DND-41 (cell line): Measurements from ENCODE around the gene PPP1R1C.

Source experiments
- ATAC-seq: fragments of 200-7000 bp; cut with Tn5 transposase; 3 replicates; pipeline ENCODE4 v1.9.1; 2021; ENCODE audit warnings: low read depth; ENCODE audit not compliant: insufficient read depth
- DNase-seq: peaks from one replicate; pipeline ENCODE4 v3.0.0-alpha.2; 2020
- H2AFZ ChIP-seq: 2 replicates; pipeline ENCODE4 v1.6.0; 2012; ENCODE audit warnings: low read depth, low read length
- H3K27ac ChIP-seq: 2 replicates; pipeline ENCODE4 v1.5.1; 2012; ENCODE audit warnings: low read length, inconsistent platforms
- H3K27me3 ChIP-seq: fragments of 200-600 bp; sonication (generic); 2 replicates; pipeline ENCODE4 v1.6.0; 2012; ENCODE audit warnings: low read length, mild to moderate bottlenecking, inconsistent platforms; ENCODE audit not compliant: insufficient read depth, poor library complexity
- H3K36me3 ChIP-seq: 2 replicates; pipeline ENCODE4 v1.5.1; 2012; ENCODE audit warnings: low read length, inconsistent platforms; ENCODE audit not compliant: insufficient read depth
- H3K4me1 ChIP-seq: 2 replicates; pipeline ENCODE4 v1.5.1; 2012; ENCODE audit warnings: mild to moderate bottlenecking, low read length; ENCODE audit not compliant: insufficient read depth
- H3K4me2 ChIP-seq: 2 replicates; pipeline ENCODE4 v1.6.0; 2012; ENCODE audit warnings: mild to moderate bottlenecking, moderate library complexity, low read length, inconsistent platforms; ENCODE audit not compliant: insufficient read depth
- H3K4me3 ChIP-seq, 2 experiments: fragments of 200-600 bp in 1 of 2; shearing (Covaris generic) in 1 of 2; 2 replicates each; pipeline ENCODE4 v1.5.1; 2012 to 2016; ENCODE audit warnings: inconsistent platforms in 2 of 2, low read length in 2 of 2, mild to moderate bottlenecking in 2 of 2, low read depth in 1 of 2, moderate library complexity in 1 of 2
- H3K79me2 ChIP-seq: 2 replicates; pipeline ENCODE4 v1.6.0; 2012; ENCODE audit warnings: low read length, inconsistent platforms; ENCODE audit not compliant: insufficient read depth
- H3K9ac ChIP-seq: 2 replicates; pipeline ENCODE4 v1.6.0; 2012; ENCODE audit warnings: low read depth, mild to moderate bottlenecking, inconsistent platforms, low read length, moderate library complexity
- H3K9me3 ChIP-seq: 2 replicates; pipeline ENCODE4 v1.5.1; 2012; ENCODE audit warnings: low read length, moderate library complexity, mild to moderate bottlenecking, inconsistent platforms; ENCODE audit not compliant: insufficient read depth, severe bottlenecking
- H4K20me1 ChIP-seq: 2 replicates; pipeline ENCODE4 v1.6.0; 2012; ENCODE audit warnings: low read length; ENCODE audit not compliant: insufficient read depth
- EZH2 ChIP-seq: IDR thresholded peaks from 3 replicates; pipeline ENCODE4 v1.6.1; 2012; ENCODE audit warnings: borderline replicate concordance, low read depth, mild to moderate bottlenecking, moderate library complexity, low read length, inconsistent platforms; ENCODE audit not compliant: severe bottlenecking
- TF ChIP-seq, protein P1 (sequence below): IDR thresholded peaks from 2 replicates; pipeline ENCODE4 v1.5.1; 2012; ENCODE audit warnings: borderline replicate concordance, low read length, moderate library complexity, mild to moderate bottlenecking; ENCODE audit not compliant: poor library complexity, severe bottlenecking; ENCODE audit errors: extremely low read depth

Gene PPP1R1C

DNA sequence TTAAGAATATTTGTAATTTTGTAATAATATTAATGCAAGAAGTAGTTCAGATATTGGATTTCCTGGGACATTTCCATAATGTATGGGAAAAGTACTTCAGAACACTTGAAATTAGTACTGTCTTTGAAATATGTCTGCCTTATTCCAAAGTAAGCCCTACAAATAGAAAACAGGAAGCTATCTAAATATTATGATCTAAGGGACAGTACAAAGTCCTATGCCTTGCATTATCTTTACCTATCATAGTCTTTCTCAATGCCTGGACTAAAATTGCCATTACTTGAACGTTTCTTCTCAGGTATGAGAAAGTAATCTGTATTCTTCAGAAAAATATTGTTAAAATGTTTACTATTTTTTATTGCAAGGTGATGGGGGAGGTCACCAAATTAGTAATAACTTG, 113.0 kb downstream of the PPP1R1C start:
- DNase-seq (no peak), ATAC-seq (no peak)
- H4K20me1 ChIP-seq, result no peaks in the 10 kb centered on the region

DNA sequence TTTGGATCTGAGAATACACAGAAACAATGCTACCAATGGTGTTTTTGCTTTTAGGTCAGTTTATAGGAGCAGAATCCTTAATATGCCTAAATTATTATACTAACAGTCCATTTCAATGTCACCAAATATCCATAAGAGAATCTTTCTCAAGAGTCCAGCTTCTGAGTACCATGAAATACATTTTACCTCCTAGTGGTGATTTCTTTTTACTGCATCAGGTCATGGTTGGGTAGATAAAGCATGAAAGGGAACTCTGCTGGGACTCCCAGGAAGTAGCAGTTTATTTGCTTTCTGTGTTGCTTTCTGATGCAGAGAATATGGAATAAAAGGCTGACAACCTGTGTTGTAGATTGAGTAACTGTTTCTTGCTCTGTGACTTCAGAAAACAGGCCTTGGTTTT, 115.6 kb downstream of the PPP1R1C start:
- ATAC-seq (peak; percentile 68), DNase-seq (no peak)
- TF ChIP-seq EZH2, result no peak
- TF ChIP-seq, protein P1, sequence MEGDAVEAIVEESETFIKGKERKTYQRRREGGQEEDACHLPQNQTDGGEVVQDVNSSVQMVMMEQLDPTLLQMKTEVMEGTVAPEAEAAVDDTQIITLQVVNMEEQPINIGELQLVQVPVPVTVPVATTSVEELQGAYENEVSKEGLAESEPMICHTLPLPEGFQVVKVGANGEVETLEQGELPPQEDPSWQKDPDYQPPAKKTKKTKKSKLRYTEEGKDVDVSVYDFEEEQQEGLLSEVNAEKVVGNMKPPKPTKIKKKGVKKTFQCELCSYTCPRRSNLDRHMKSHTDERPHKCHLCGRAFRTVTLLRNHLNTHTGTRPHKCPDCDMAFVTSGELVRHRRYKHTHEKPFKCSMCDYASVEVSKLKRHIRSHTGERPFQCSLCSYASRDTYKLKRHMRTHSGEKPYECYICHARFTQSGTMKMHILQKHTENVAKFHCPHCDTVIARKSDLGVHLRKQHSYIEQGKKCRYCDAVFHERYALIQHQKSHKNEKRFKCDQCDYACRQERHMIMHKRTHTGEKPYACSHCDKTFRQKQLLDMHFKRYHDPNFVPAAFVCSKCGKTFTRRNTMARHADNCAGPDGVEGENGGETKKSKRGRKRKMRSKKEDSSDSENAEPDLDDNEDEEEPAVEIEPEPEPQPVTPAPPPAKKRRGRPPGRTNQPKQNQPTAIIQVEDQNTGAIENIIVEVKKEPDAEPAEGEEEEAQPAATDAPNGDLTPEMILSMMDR, result peak; percentile 50
- Histone ChIP-seq H3K9ac (no peak overlapping the region), H3K36me3 (no peaks in the 10 kb centered on the region), H3K79me2 (no peaks in the 10 kb centered on the region), H2AFZ (no peak overlapping the region), H3K27me3 (no peaks in the 10 kb centered on the region), H4K20me1 (no peaks in the 10 kb centered on the region), H3K4me1 (no peaks in the 10 kb centered on the region), H3K9me3 (no peaks in the 10 kb centered on the region), H3K4me3 (no peak overlapping the region), H3K4me2 (no peak overlapping the region), H3K27ac (no peak overlapping the region)

More for the DNA sequence above, 113.0 kb downstream of the PPP1R1C start:
- Histone ChIP-seq H3K27me3 (no peaks in the 10 kb centered on the region), H3K36me3 (no peaks in the 10 kb centered on the region), H3K4me2 (no peak overlapping the region), H3K4me3 (no peak overlapping the region), H3K9me3 (no peaks in the 10 kb centered on the region), H3K79me2 (no peaks in the 10 kb centered on the region), H3K27ac (no peak overlapping the region), H3K4me1 (no peaks in the 10 kb centered on the region), H2AFZ (no peak overlapping the region), H3K9ac (no peak overlapping the region)
- no peak for TF ChIP-seq EZH2
- TF ChIP-seq, protein P1, result no peak

DNA sequence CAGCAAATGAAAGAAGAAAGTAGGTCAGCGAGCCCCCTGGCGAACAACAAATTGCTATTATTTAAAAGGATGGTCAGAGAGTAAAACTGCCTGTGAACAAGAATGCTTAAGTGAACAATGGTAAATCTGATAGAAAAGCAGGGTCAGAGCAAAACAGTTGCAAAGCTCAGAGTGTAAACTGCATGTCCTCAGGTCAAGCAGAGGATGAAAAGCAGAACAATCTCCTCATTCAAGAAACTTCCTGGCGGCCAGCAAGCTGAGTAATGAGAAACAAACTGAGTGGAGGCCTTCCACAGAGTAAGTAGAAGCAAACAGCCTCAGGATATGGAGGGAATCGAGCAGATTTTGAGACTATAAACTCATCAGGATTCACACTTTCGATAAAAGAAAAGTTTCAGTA, 117.9 kb downstream of the PPP1R1C start:
- no peaks in the 10 kb centered on the region for H3K79me2 ChIP-seq
- no peak overlapping the region for H2AFZ ChIP-seq
- no peaks in the 10 kb centered on the region for H3K9me3 ChIP-seq
- H4K20me1 ChIP-seq, result no peaks in the 10 kb centered on the region
- no peaks in the 10 kb centered on the region for H3K27me3 ChIP-seq
- H3K36me3 ChIP-seq, result no peaks in the 10 kb centered on the region
- TF ChIP-seq, protein P1, result no peak
- TF ChIP-seq EZH2, result no peak
- H3K4me1 ChIP-seq, result no peaks in the 10 kb centered on the region
- no peak for ATAC-seq
- no peak overlapping the region for H3K4me2 ChIP-seq
- H3K27ac ChIP-seq, result no peak overlapping the region
- H3K4me3 ChIP-seq, result no peak overlapping the region
- no peak for DNase-seq
- no peak overlapping the region for H3K9ac ChIP-seq

DNA sequence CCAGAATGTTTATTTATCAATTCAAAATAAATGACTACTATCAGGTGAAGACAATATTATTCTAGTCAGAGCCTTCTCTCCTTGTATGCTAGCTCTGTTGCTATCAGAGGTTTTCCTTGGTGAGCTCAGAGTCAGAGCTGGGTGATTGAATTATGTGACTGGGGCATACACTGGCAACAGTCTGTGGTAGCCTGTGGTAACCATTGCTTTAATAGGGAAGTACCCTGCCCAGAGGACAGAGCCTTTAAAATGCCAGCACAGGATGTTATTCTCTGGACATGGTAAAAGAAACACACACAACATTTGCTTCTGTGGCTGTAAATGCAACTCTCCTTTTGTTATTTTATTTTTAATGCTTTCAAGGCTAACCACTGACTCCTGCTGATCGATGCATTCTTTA, 124.7 kb downstream of the PPP1R1C start:
- no peaks in the 10 kb centered on the region for H3K9me3 ChIP-seq
- H2AFZ ChIP-seq, result no peak overlapping the region
- no peak overlapping the region for H3K9ac ChIP-seq
- H3K4me2 ChIP-seq, result no peak overlapping the region
- no peak for TF ChIP-seq EZH2
- TF ChIP-seq, protein P1, result no peak
- H3K27me3 ChIP-seq, result no peaks in the 10 kb centered on the region
- ATAC-seq (no peak), DNase-seq (no peak)
- no peak overlapping the region for H3K27ac ChIP-seq
- no peaks in the 10 kb centered on the region for H3K4me1 ChIP-seq
- no peaks in the 10 kb centered on the region for H3K79me2 ChIP-seq
- no peak overlapping the region for H3K4me3 ChIP-seq
- H4K20me1 ChIP-seq, result no peaks in the 10 kb centered on the region
- H3K36me3 ChIP-seq, result no peaks in the 10 kb centered on the region
